Measurements from ENCODE around the gene RAPGEF1. TPM values are rescaled to one million over a fixed set of nuclear protein-coding genes. Genes with fewer than 3 reads are reported as not detected.
A peak's percentile ranks its signal among the peaks of the same experiment; 100 is the strongest.

RAPGEF1 gene
- polyA plus RNA-seq, 4 donors = 36.8 to 41.5 (median 40.2) TPM

DNA sequence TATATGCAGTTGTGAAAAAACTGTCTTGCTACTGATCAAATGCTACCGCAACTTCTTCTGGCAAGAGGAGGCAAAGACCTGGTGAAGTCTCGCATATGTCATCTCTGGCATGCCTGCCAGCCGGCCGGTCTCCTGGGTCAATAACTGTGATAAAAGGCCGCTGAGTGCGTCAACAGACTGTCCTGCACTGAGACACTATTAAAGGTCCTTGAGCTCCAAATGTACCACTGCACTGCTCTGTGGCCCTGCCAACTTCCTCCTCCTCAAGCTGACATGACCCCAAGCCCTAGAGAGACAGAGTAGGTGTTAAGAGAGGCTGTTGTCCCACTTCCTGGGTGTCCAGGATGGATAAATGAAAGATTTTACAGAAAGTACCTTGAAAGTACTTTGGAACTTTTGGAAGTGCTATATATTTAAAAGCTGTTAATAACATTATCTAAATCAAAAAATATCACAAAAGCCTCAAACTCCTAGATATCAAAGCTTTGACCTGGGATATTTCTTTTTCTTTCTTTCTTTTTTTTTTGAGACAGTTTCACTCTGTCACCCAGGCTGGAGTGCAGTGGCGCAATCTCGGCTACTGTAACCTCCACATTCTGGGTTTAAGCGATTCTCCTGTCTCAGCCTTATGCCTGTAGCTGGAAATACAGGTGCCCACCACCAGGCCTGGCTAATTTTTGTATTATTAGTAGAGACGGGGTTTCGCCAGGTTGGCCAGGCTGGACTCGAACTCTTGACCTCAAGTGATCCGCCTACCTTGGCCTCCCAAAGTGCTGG, 31.5 kb downstream of the RAPGEF1 start:
- no peak for DNase-seq (ENCODE audit: low read depth in 4 of 4, low spot score in 2 of 4)

- no peak for DNase-seq (ENCODE audit: low read depth in 4 of 4, low spot score in 2 of 4)
Measured at GRCh38 chr9:131707733-131708157, 32.1 kb downstream of the RAPGEF1 start.

GRCh38 chr9:131707050-131707449, 32.8 kb downstream of the RAPGEF1 start:
- no peak for DNase-seq (ENCODE audit: low read depth in 4 of 4, low spot score in 2 of 4)

GRCh38 chr9:131706608-131706970, 33.3 kb downstream of the RAPGEF1 start:
- no peak for DNase-seq (ENCODE audit: low read depth in 4 of 4, low spot score in 2 of 4)

DNA sequence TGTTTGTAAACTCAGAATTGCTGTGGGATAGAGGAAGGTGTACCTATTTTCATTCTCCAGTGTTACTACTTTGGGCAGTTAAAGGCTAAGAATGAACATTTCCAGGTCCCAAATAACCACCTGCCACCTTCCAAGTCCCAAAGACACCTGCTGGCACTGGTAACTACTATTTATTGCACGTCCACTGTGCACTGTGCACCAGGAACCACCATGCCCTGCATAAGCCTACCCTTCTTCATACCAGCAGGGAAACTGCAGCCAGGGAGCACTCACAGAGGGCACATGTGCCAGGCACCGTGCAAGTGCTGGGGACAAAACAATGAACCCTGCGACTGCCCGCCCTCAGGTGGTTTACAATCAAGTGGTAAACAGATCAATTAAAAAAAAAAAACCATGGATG, 34.9 kb downstream of the RAPGEF1 start:
- no peak for DNase-seq (ENCODE audit: low read depth in 4 of 4, low spot score in 2 of 4)

DNA sequence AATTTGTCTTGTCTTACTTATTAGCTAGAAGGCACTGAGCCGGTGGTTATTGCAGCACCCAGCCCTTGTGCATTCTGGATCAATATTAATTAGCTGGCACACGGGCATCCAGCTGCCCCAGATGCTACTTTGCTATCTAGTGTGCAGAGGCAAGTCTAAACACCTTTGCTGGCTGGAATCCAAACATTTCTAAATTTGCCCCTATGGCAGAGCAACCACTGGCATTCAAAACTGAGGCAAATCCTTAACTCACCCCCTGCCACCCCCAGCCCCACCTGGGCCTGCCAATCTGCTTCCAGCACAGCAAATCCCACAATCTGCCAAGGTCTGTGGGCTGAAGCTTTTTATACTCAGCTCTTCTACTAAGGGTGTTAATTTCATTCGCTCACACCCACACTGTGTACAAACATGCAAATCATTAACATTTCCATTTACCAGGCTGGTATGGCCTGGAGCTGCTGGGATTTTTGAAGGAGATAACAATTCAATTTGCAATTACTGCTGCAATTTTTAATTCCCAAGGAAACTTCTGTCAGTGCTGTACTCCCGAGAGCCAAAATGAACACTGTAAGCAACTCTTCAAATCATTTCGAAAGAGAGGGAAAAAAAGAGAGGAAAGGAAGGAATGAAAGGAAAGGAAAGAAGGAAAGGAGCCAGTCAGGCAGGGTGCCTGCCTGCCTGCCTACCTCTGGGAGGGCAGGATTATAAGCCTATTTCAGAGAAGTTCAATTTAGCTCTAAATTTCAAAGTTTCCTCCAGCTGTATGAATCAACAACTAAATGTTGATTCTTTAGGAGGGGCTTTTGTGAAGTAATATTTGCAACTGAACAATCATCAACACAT, 35.5 kb downstream of the RAPGEF1 start:
- DNase-seq (ENCODE audit: low read depth in 4 of 4, low spot score in 2 of 4) = no peak

DNA sequence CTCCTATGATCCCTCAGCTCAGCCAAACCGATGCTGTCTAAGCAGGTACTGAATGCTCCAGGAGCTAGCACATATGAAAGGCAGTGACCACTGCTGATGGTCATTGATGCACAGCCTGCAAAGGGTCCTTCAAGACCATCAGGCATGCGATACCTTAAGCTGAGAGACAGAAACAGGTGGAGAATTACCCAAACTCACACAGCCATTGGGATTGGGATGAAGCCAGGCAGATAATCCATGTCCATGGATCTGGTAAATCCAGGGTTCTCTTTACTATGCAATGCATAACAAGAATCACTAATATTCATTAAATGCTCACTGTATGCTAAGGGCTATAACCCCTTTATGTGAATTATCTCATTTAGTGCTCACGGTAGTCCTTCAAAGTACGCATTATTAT, 36.2 kb downstream of the RAPGEF1 start:
- DNase-seq (ENCODE audit: low read depth in 4 of 4, low spot score in 2 of 4) = no peak

GRCh38 chr9:131702911-131703310, 37.0 kb downstream of the RAPGEF1 start:
- no peak for DNase-seq (ENCODE audit: low read depth in 4 of 4, low spot score in 2 of 4)

DNA sequence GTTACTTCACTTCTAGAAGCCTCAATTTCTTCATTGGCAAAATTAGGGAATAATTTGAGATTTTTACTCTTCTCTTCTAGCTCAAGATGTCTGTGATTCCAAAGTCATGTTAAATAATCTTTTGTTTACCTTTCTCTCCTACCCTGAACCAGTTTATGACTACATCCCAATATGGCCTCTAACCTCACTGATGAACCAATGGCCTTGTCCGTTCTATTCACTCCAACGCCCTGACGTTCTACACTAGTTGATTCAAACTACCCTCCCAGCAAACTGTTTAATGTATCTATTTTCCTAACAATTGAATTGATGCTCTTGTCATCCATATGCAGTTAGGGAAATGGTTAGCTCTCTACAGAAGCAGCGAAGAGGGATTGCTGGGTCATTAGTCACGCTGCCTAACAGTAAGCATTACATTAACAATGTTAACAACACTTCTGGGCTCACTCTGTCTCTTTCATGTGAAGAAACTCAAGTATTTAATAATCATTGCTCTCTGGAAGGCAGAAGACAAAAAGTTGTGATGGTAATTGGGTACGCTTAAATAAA, 38.0 kb downstream of the RAPGEF1 start:
- no peak for DNase-seq (ENCODE audit: low read depth in 4 of 4, low spot score in 2 of 4)

- no peak for DNase-seq (ENCODE audit: low read depth in 4 of 4, low spot score in 2 of 4)
Measured at GRCh38 chr9:131701436-131701781, 38.5 kb downstream of the RAPGEF1 start.

DNA sequence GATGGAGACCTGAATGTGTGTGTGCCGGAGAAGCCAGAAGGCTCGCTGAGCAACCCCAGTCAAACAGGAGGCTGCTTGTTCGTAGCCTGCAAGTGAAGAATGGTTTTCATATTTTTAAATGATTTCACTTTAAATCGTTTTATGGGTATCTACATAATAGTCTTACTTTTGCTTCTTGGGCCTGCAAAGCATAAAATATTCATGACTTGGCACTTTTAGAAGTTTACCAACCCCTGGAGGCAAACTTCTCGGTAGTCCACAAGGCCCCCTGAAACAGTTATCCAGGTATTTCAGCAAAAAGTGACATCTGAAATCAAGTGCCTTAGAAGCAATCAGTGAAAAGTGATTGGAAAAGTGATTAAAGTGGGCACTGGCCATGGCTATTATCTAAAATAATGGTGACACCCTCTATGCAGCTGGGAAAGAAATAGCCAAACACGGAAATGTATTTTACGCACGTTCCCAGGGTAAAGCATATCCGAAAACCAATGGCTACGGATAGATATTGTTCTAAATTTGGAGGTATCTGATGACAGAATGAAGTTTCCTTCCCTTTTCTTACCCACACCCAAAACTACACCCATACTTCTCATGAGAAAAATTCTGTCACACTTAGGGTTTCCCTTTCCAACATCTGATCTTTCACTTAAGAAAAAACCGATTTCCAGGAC, 39.0 kb downstream of the RAPGEF1 start:
- DNase-seq (ENCODE audit: low read depth in 4 of 4, low spot score in 2 of 4) = no peak

DNA sequence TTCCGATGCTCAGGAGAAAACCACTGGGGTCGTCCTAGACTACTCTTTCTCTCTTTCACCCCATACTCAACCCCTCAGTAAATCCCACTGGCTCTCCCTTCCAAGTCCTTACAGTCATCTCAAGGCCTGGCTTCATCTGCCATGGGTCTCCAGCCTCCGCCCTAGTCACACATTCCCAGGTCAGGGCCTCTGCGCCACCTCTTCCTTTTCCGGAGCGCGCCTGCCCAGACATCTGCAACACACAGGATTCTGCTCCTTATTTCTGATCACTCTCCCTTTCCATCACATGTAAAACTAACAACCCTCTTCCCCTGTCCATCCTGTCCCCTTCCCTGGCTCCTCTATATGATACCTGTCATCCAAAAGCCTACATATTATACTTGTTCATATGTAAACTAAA, 39.8 kb downstream of the RAPGEF1 start:
- DNase-seq (ENCODE audit: low read depth in 4 of 4, low spot score in 2 of 4) = no peak

DNA sequence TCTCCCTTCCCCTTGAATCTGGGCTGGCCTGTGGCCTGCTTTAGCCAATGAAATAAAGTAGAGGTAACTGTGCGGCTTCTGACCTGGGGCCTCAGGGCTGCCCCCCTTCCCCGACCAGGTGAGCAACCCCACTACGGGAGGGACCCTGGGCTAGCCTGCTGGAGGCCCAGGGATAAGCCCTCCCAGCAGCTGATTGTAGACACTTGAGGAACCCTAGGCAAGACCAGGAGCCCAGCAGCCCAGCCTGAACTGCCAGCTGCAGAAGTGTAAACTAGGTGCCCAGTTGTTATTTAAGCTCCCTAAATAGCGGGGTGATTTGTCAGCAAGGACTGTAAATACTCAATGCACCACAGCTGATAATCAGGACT, 41.3 kb downstream of the RAPGEF1 start:
- no peak for DNase-seq (ENCODE audit: low read depth in 4 of 4, low spot score in 2 of 4)

DNA sequence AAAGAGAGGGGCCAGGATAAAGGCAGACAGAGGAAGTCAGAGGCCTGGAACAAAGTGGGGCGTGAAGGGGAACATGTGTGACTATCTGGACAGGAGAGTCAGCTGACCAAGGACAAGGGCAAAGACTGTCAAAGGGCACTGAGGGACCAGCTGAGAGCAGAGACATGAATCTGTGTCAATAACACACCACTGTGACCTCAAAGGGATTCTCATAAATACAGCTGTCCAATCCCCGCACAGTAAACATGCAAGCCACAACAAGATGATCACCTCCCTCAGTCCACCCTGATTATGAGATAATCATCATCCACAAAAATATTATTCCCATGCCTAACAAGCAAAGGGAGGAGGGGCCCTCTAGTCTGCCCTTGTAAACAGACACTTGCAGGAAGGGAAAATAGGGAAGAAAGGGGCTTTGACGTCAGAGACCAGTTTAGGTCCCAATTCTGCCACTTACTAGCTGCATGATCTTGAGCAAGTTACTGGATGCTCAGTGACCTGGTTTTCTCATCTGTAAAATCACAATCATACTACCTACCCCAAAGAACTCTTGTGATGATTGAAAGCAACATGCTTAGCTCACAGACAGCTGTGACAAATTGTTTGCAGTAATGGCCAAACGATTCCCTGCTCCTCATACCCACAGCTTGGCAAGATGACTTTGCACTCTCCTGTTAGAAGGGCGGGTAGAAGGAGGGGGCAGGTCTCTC, 41.8 kb downstream of the RAPGEF1 start:
- DNase-seq (ENCODE audit: low read depth in 4 of 4, low spot score in 2 of 4) = no peak

- DNase-seq (ENCODE audit: low read depth in 4 of 4, low spot score in 2 of 4) = peak in 1 of 4 donors; percentile 59
Measured at GRCh38 chr9:131697097-131697496, 42.8 kb downstream of the RAPGEF1 start.

- no peak for DNase-seq (ENCODE audit: low read depth in 4 of 4, low spot score in 2 of 4)
Measured at GRCh38 chr9:131695836-131696460, 43.9 kb downstream of the RAPGEF1 start.

DNA sequence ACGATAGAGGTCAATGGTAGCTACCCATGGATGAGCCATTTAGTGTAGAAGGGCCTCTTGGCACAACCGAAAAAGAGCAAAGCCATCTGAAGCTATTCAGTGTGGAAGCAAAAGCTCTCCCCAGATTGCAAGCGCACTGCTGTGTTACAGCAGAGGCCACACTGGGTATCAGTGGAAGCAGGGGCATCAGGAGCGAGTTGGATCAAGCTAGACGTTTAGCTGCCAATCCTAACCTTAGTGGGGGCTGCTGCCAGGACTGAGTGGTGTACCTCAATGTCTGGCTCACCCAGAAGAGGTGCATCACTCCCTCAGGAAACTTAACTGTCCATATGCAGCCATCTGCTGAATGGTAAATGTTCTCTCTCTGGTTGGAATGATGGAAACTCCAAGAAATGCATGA, 44.5 kb downstream of the RAPGEF1 start:
- no peak for DNase-seq (ENCODE audit: low read depth in 4 of 4, low spot score in 2 of 4)

DNA sequence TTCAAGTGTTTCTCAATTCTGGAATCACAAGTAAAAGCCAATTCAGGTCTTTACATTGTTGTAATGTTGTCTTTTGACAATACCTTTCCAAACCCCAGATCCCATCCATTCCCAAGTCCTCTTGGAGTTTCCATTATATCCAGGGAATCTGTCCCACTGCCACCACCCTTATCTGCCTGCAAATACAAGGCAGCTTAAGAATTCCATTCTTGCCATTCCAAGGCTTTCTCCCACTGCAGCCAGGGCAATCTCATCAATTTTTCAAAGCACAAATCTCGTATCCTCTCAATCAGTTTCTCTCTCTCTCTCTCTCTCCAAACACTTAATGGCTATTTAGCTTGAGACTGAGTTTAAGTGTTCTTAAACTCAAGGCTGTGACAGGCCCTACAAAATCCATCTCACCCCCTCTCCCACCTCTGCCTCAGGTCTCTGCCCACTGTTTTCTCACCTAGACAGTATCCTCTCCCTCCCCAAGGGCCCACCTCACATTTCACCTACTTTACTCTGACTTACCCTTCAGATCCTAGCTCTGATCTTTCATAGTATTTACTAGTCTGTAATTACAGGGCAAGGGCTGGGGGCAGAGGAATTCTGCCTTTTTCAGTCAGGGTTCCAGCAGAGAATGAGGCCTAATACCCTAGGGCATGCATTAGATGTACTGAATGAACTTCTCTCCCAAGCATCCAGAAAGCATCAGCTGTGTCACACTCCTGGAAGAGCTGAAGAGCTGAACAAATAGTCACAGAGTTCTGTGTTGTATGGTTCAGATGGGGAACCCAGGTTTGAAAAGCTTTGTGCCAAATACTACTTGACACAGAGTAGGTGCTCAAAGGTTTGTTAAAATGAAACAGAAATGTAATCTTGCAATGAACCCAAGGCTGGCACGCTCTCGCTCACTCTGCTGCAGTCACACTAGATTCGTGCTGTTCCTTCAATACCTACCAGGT, 46.0 kb downstream of the RAPGEF1 start:
- no peak for DNase-seq (ENCODE audit: low read depth in 4 of 4, low spot score in 2 of 4)

Measured in left renal cortex interstitium (tissue), 4 donors.